Keratinocyte (primary cell): ENCODE data around the gene MAGI2.

Experiments used
- EZH2 ChIP-seq: IDR thresholded peaks from one replicate; pipeline ENCODE4 v1.6.1; 2012; ENCODE audit warnings: inconsistent platforms, mild to moderate bottlenecking, low read length, moderate library complexity
- TF ChIP-seq, protein P1 (sequence below), 3 experiments: IDR thresholded peaks in 1 of 3; conservative IDR thresholded peaks in 1 of 3; optimal IDR thresholded peaks in 1 of 3; 2 replicates in 2 of 3; 3 replicates in 1 of 3; pipeline versions ENCODE3 to v1.5.1; 2011; ENCODE audit warnings: low read length in 3 of 3, mild to moderate bottlenecking in 3 of 3, moderate library complexity in 2 of 3, control low read depth in 1 of 3, inconsistent platforms in 1 of 3; ENCODE audit not compliant: insufficient read depth in 2 of 3; ENCODE audit errors: extremely low read depth in 1 of 3

- TF ChIP-seq, protein P1, sequence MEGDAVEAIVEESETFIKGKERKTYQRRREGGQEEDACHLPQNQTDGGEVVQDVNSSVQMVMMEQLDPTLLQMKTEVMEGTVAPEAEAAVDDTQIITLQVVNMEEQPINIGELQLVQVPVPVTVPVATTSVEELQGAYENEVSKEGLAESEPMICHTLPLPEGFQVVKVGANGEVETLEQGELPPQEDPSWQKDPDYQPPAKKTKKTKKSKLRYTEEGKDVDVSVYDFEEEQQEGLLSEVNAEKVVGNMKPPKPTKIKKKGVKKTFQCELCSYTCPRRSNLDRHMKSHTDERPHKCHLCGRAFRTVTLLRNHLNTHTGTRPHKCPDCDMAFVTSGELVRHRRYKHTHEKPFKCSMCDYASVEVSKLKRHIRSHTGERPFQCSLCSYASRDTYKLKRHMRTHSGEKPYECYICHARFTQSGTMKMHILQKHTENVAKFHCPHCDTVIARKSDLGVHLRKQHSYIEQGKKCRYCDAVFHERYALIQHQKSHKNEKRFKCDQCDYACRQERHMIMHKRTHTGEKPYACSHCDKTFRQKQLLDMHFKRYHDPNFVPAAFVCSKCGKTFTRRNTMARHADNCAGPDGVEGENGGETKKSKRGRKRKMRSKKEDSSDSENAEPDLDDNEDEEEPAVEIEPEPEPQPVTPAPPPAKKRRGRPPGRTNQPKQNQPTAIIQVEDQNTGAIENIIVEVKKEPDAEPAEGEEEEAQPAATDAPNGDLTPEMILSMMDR (optimal IDR thresholded peaks at IDR 0.05 in 1 of 3, IDR thresholded peaks at IDR 0.05 in 1 of 3, conservative IDR thresholded peaks at IDR 0.05 in 1 of 3; ENCODE audit: extremely low read depth in 1 of 3, insufficient read depth in 2 of 3, low read length in 3 of 3): no peak
- TF ChIP-seq EZH2: no peak
Measured at GRCh38 chr7:78083476-78084120, 1369.9 kb downstream of the MAGI2 start.
